Measurements from ENCODE around the gene POU1F1.

DNA sequence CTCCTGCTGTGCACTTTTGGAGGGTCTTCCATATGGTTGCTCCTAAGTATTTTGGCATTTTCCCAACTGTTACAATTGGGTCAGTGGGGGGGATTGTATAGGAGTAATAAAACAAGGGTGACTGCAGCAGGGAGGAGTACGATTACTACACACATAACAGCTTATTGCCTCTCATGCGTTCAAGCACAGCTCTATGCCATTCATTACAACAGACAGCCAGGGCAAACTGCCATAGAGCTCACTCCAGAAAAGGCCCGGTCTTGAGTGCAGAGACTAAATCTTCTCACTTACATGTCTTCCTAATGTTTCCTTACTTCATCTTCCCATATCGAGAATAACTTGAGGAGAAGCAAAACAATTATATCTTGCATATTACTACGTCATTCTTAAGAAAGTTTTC is 50.7 kb downstream of the POU1F1 start:
- TF ChIP-seq GATA3 (IDR thresholded peaks at IDR 0.05; ENCODE audit: low read depth, low read length) (no peak), GATA2 (IDR thresholded peaks at IDR 0.05; ENCODE audit: low read depth, low read length) (no peak)
